Activated naive CD8-positive, alpha-beta T cell treated with anti-CD3 and anti-CD28 coated beads, Interleukin-2, amount 10 ng/mL, durations not matched to agents 7 days and 5 days (primary cell): Measurements from ENCODE around the gene PTAR1. TPM values are rescaled to one million over a fixed set of nuclear protein-coding genes. Genes with fewer than 3 reads are reported as not detected.

ENCODE experiments used
- ATAC-seq: fragments of 150-1000 bp; cut with Tn5 transposase; one replicate; pipeline ENCODE4 v1.10.0; 2021; ENCODE audit warnings: low read depth, moderate library complexity
- POLR2A ChIA-PET: fragments of 350-600 bp; sonication (Branson Sonifier 250); formaldehyde crosslinking; loops from one replicate; lab custom pipeline; 2021; ENCODE audit warnings: antibody characterized with exemption; lab: Charles Lee
- DNase-seq: peaks from one replicate; pipeline ENCODE4 v3.0.0; 2021
- H3K27ac Mint-ChIP-seq: one replicate; pipeline ENCODE4 v1.8.0; 2022; ENCODE audit warnings: mild to moderate bottlenecking, mixed read lengths
- H3K27me3 Mint-ChIP-seq: one replicate; pipeline ENCODE4 v1.8.0; 2022; ENCODE audit warnings: mild to moderate bottlenecking, moderate library complexity, mixed read lengths
- H3K36me3 Mint-ChIP-seq: one replicate; pipeline ENCODE4 v1.8.0; 2021; ENCODE audit warnings: mild to moderate bottlenecking, mixed read lengths
- H3K4me1 Mint-ChIP-seq: one replicate; pipeline ENCODE4 v1.8.0; 2021; ENCODE audit warnings: mixed read lengths
- H3K4me3 Mint-ChIP-seq: one replicate; pipeline ENCODE4 v1.8.0; 2022; ENCODE audit warnings: mild to moderate bottlenecking, moderate library complexity, mixed read lengths
- H3K9me3 Mint-ChIP-seq: one replicate; pipeline ENCODE4 v1.8.0; 2021; ENCODE audit warnings: mixed read lengths
- total RNA-seq, 2 experiments: library from RNA; stranded (reverse); gene quantifications; one replicate each; pipeline ENCODE4 v1.2.3, GENCODE V29; 2021

Gene PTAR1
- total RNA-seq, 2 experiments from 2014 or later = 68.4 to 69.6 TPM

GRCh38 chr9:69678843-69679538, 80.8 kb downstream of the PTAR1 start:
- no peaks in the 10 kb centered on the region for H3K4me1 Mint-ChIP-seq
- H3K27me3 Mint-ChIP-seq = peaks cover 19% of the 10 kb centered on the region
- POLR2A ChIA-PET = no interaction called here
- H3K36me3 Mint-ChIP-seq = no peaks in the 10 kb centered on the region
- H3K9me3 Mint-ChIP-seq = no peaks in the 10 kb centered on the region
- ATAC-seq (no peak), DNase-seq (no peak)
- no peak overlapping the region for H3K4me3 Mint-ChIP-seq
- no peak overlapping the region for H3K27ac Mint-ChIP-seq

GRCh38 chr9:69677931-69678330, 81.9 kb downstream of the PTAR1 start:
- H3K4me3 Mint-ChIP-seq = no peak overlapping the region

GRCh38 chr9:69675563-69675962, 84.2 kb downstream of the PTAR1 start:
- no peak for DNase-seq
- no peak for ATAC-seq
- no peaks in the 10 kb centered on the region for H3K36me3 Mint-ChIP-seq
- H3K9me3 Mint-ChIP-seq = no peaks in the 10 kb centered on the region
- POLR2A ChIA-PET = no interaction called here
- H3K4me1 Mint-ChIP-seq = peaks cover 4% of the 10 kb centered on the region
- no peak overlapping the region for H3K4me3 Mint-ChIP-seq
- no peak overlapping the region for H3K27ac Mint-ChIP-seq
- H3K27me3 Mint-ChIP-seq = peaks cover 34% of the 10 kb centered on the region

More at GRCh38 chr9:69677931-69678330, 81.9 kb downstream of the PTAR1 start:
- H3K27ac Mint-ChIP-seq = no peak overlapping the region
- no peaks in the 10 kb centered on the region for H3K36me3 Mint-ChIP-seq
- H3K9me3 Mint-ChIP-seq = no peaks in the 10 kb centered on the region
- POLR2A ChIA-PET = interaction anchor here (0.7 kb wide), 1 partner anchor 82 kb away, joined by 3 read pairs; no protein-coding TSS in a partner anchor
- peaks cover 1% of the 10 kb centered on the region for H3K4me1 Mint-ChIP-seq
- H3K27me3 Mint-ChIP-seq = peaks cover 22% of the 10 kb centered on the region
- DNase-seq = no peak
- no peak for ATAC-seq

- Mint-ChIP-seq H3K36me3 (no peaks in the 10 kb centered on the region), H3K9me3 (no peaks in the 10 kb centered on the region), H3K27me3 (peaks cover 41% of the 10 kb centered on the region), H3K27ac (no peak overlapping the region), H3K4me3 (no peak overlapping the region), H3K4me1 (peaks cover 4% of the 10 kb centered on the region)
- DNase-seq = no peak
- POLR2A ChIA-PET = no interaction called here
- no peak for ATAC-seq
Observed at GRCh38 chr9:69674716-69675438, 84.9 kb downstream of the PTAR1 start.

DNA sequence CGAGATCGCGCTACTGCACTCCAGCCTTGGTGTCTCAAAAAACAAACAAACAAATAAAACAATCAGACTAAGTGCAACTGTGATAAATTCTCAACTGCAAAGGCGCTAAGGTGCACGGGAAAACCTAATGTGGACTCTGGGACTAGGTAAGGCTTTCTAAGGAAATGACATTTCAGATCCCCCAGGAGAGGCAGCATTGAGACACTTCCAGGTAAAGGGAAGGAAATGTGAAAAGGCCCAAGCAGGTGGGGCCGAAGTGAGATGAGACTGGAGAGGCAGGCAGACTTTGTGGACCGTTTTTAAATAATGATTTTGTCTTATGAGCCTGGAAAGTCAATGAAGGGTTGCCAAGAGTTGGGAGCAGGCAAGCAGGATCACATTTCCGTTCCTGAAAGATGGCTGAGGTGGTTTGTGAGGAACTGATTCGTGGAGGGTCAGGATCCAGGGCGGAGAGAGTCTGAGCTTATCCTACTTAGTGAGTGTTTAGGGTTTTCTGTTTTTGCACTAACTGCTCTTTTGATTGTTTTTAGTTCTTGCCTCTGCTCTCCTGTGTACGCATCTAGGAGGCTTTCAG, 85.6 kb downstream of the PTAR1 start:
- Mint-ChIP-seq H3K27me3 (peaks cover 43% of the 10 kb centered on the region), H3K4me1 (peaks cover 4% of the 10 kb centered on the region), H3K36me3 (no peaks in the 10 kb centered on the region), H3K27ac (no peak overlapping the region), H3K9me3 (no peaks in the 10 kb centered on the region), H3K4me3 (no peak overlapping the region)
- ATAC-seq (no peak), DNase-seq (no peak)
- POLR2A ChIA-PET = interaction anchor here (0.9 kb wide), 1 partner anchor 86 kb away, joined by 5 read pairs; the partner anchor contains the start of gene PTAR1

GRCh38 chr9:69673311-69673640, 86.5 kb downstream of the PTAR1 start:
- POLR2A ChIA-PET = interaction anchor here (0.6 to 0.9 kb wide), 3 partner anchors 85 to 452 kb away, joined by 3 to 5 read pairs (median 3); partner anchors contain the start of gene PTAR1
- no peak for ATAC-seq
- no peak overlapping the region for H3K27ac Mint-ChIP-seq

DNA sequence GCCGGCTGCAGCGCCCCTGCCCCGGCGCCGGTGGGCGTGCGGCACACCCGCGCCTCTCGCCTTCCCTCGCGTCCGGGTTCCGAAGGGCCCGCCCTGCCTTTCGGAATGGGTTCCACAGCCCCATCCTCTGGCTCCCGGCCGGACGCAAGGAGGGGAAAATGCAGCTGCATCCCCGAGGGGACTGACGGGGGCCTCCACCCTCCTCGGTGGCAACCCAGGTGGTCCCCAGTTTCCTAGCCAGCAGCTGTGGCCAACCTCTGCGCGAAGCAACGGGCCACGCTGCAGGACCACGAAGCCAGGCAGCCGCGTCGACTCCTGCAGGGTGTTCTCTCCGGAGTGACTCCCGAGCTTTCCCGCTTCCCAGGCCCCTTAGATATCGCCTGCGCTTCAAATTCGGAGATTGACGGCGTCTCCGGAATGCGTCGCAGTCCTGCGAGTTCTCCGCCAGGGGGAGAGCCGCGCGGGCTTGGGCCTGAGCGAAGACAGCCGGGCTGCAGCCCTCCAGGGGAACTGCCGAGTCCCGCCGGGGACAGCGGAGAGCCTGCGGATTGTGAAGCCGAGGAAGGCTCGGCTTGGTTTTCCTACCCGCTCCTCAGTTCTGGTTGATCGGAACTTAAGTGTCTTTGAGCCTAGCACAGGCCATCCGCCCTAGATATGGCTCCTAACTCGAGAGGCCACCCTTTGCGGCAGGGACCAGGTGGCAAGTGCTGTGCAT, 87.1 kb downstream of the PTAR1 start:
- H3K9me3 Mint-ChIP-seq = no peaks in the 10 kb centered on the region
- POLR2A ChIA-PET = interaction anchor here (0.6 to 0.9 kb wide), 3 partner anchors 86 to 451 kb away, joined by 3 to 5 read pairs (median 3); partner anchors contain the start of gene PTAR1
- H3K4me3 Mint-ChIP-seq = peak overlapping the region; percentile 79
- H3K36me3 Mint-ChIP-seq = no peaks in the 10 kb centered on the region
- peaks cover 37% of the 10 kb centered on the region for H3K27me3 Mint-ChIP-seq
- no peak overlapping the region for H3K27ac Mint-ChIP-seq
- peaks cover 4% of the 10 kb centered on the region for H3K4me1 Mint-ChIP-seq
- peak; percentile 93 for ATAC-seq
- peak; percentile 81 for DNase-seq

More at GRCh38 chr9:69673311-69673640, 86.5 kb downstream of the PTAR1 start:
- H3K4me3 Mint-ChIP-seq = peak overlapping the region; percentile 79
- peaks cover 39% of the 10 kb centered on the region for H3K27me3 Mint-ChIP-seq
- H3K36me3 Mint-ChIP-seq = no peaks in the 10 kb centered on the region
- DNase-seq = no peak
- peaks cover 4% of the 10 kb centered on the region for H3K4me1 Mint-ChIP-seq
- no peaks in the 10 kb centered on the region for H3K9me3 Mint-ChIP-seq

GRCh38 chr9:69671879-69672595, 87.8 kb downstream of the PTAR1 start, which contains the start of gene APBA1:
Gene APBA1, minus strand, starts transcription at chr9:69672371.
- no peaks in the 10 kb centered on the region for H3K9me3 Mint-ChIP-seq
- H3K4me1 Mint-ChIP-seq = peaks cover 4% of the 10 kb centered on the region
- ATAC-seq (peak; percentile 40), DNase-seq (peak; percentile 65)
- POLR2A ChIA-PET = no interaction called here
- no peak within 1 kb of the TSS for H3K27ac Mint-ChIP-seq
- peak within 1 kb of the TSS; percentile 79 for H3K4me3 Mint-ChIP-seq
- peaks cover 37% of the 10 kb centered on the region for H3K27me3 Mint-ChIP-seq
- H3K36me3 Mint-ChIP-seq = no peaks in the 10 kb centered on the region

DNA sequence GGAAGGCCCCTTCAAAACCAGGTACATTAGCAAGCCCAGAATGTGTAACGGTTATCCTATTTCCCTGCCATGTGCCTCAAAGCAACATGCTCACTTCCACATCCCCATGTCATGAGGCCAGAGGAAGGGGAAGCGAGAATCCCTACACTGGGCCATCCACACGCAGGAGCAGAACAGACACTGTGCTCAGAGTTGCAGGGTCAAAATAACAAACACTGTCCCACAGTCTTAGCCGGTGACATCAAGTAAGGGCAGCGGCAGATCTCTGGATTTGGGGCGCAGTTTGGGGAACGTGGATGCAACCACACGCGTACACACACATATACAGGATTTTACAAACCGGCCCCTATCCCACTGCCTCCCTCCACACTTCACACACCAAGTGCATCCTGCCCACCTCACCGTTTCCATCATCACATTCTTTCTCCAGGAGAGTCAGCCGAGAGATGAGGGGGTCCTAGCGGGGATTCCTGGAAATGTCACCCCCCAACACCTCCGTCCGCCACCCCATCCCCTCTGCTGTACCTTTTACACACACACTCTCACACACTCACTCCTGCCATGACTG, 88.4 kb downstream of the PTAR1 start:
- Mint-ChIP-seq H3K27ac (no peak overlapping the region), H3K9me3 (no peaks in the 10 kb centered on the region), H3K4me1 (peaks cover 4% of the 10 kb centered on the region), H3K4me3 (peak overlapping the region; percentile 35), H3K36me3 (no peaks in the 10 kb centered on the region), H3K27me3 (peaks cover 35% of the 10 kb centered on the region)
- ATAC-seq (no peak), DNase-seq (no peak)
- POLR2A ChIA-PET = no interaction called here

DNA sequence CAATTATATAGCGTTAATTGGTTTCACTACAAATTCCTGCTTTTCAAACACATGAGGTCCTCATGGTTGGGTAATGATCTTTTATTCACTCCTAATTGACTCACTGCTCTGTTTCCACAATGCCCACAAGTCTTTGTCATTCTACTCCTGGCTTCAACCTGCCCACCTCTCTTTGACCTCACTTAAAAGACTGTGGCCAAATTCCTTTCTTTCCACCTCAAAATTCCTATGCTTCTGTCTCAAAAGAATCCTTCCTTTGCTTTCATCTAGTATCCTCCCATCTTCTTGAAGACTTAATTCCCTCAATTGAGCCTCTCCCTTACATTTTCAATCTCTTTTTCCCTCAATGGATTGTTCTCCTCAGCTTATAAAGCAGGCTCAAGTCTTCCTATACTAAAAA, 92.5 kb downstream of the PTAR1 start:
- no peak overlapping the region for H3K4me3 Mint-ChIP-seq
- POLR2A ChIA-PET = no interaction called here
- no peak overlapping the region for H3K27ac Mint-ChIP-seq
- H3K27me3 Mint-ChIP-seq = peaks cover 40% of the 10 kb centered on the region
- H3K36me3 Mint-ChIP-seq = no peaks in the 10 kb centered on the region
- ATAC-seq (no peak), DNase-seq (no peak)
- H3K9me3 Mint-ChIP-seq = no peaks in the 10 kb centered on the region
- peaks cover 2% of the 10 kb centered on the region for H3K4me1 Mint-ChIP-seq

GRCh38 chr9:69660304-69660703, 99.5 kb downstream of the PTAR1 start:
- Mint-ChIP-seq H3K9me3 (no peaks in the 10 kb centered on the region), H3K27ac (no peak overlapping the region), H3K4me1 (no peaks in the 10 kb centered on the region), H3K4me3 (no peak overlapping the region), H3K36me3 (no peaks in the 10 kb centered on the region), H3K27me3 (peaks cover 25% of the 10 kb centered on the region)
- no peak for ATAC-seq
- POLR2A ChIA-PET = no interaction called here
- DNase-seq = no peak
